ENCODE measurements around the gene SRSF6.

DNA sequence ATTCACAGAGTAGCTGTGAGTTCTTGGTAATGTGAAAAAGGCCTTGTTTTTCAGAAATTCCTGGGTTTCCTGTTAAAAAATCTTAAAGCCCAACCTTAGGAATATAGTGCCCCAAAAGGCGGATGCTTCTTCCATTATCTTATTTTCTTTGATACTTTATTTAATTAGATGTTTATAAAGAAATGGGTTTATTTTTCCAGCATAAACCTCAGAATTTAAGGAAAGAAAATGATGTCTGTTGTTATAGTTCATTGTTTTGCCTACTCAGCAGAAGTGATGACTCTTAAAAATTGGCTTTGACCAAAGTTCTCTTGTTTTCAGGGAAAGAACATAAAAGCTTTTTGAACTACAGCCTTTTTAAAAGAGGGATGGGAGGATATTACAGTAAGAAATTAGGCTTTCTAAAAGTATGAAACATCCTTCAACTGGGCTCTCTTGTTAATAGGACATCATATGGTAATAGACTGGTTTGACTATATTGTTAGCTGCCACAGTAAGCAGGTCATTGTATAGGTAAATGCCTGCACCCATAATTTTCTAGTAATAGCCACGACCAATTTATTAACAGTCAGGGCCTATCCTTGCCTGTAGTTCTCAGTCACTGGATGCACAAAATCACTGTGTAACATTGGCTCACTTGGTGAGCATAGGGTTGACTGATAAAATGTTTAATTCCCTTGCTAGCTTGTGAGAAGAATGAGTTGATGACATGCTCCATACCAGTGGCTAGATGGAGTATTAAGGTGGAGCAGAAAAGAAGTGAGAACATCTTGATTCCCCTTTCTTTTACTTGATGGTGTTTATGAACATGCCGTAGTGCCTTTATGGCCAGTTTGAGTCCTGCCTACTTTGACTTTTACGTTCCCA, 5.2 kb downstream of the SRSF6 start:
- TF ChIP-seq, protein P1, sequence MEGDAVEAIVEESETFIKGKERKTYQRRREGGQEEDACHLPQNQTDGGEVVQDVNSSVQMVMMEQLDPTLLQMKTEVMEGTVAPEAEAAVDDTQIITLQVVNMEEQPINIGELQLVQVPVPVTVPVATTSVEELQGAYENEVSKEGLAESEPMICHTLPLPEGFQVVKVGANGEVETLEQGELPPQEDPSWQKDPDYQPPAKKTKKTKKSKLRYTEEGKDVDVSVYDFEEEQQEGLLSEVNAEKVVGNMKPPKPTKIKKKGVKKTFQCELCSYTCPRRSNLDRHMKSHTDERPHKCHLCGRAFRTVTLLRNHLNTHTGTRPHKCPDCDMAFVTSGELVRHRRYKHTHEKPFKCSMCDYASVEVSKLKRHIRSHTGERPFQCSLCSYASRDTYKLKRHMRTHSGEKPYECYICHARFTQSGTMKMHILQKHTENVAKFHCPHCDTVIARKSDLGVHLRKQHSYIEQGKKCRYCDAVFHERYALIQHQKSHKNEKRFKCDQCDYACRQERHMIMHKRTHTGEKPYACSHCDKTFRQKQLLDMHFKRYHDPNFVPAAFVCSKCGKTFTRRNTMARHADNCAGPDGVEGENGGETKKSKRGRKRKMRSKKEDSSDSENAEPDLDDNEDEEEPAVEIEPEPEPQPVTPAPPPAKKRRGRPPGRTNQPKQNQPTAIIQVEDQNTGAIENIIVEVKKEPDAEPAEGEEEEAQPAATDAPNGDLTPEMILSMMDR (conservative IDR thresholded peaks at IDR 0.05; ENCODE audit: low read length): no peak
- TF ChIP-seq EZH2phosphoT487 (IDR thresholded peaks at IDR 0.05; ENCODE audit: borderline replicate concordance): no peak

All from Loucy (cell line).